Stimulated activated CD8-positive, alpha-beta memory T cell treated with anti-CD3 and anti-CD28 coated beads, Interleukin-12 subunit alpha, Interleukin-12 subunit beta, amount 100 ng/mL, for 24 hours (primary cell): ENCODE measurements around the gene DTX1.
"Not testable (repeated sequence)": the region's sequence is repeated elsewhere in the genome, so short reads cannot be mapped to it uniquely, and the experiment has no call there.

Experiments used
- DNase-seq: peaks from one replicate; pipeline ENCODE4 v3.0.0-alpha.2; 2020; ENCODE audit errors: extremely low read depth

DTX1 gene

GRCh38 chr12:113114447-113115178 lies 58.1 kb downstream of the DTX1 start:
- DNase-seq = no peak

DNA sequence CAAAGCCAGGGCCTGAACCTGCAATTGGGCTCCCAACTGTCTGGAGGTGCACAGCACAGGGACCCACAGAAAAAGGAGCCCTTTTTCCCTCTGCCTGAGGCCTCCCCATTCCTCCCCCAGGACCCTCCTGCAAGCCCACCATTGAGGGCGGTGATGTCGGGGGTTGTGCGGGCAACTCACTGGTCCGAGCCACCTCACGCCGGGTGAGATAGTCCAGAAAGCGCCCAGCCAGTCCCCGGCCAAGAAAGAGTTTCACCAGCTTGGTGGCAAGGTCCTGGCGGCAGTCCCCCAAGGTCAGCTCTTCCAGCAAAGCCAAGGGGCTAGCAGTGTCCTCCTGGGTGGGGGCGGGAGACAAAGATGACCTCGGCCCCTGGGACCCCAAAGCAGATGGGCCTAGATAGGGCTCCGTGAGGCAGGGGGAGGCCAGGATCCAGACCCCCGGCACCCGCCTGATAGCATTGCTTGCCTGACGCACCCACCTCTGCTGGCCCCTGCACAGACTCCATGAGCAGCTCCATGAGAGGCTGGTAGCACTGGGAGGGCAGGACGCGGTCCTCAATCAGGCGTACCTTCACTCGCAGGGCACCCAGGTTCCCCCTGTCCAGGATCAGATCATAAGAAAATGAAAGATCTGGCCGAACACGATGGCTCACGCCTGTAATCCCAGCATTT lies 59.1 kb downstream of the DTX1 start:
- no peak for DNase-seq

DNA sequence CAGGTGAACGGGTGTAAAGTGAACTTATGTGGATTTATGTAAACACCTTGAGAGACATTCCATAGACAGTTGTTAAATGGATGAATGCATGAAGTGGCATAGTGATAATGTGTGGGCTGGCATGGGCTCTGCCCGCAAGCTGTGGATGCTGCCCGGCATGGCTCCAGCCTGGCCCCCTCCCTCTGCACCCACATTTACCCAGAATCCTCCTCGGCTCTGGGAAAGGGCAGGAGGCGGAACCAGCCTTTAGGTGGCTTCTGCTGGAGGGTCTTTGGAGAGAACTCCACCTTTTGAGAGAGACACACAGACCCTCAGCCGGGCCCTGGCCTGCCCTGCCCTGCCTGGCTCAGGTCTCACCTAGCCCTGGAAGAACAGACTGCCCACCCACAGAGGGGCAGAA lies 60.3 kb downstream of the DTX1 start:
- DNase-seq = no peak

- DNase-seq = not testable (repeated sequence)
Observed at GRCh38 chr12:113117684-113118083, 61.2 kb downstream of the DTX1 start.

- no peak for DNase-seq
Observed at GRCh38 chr12:113118142-113118541, 61.6 kb downstream of the DTX1 start.

DNA sequence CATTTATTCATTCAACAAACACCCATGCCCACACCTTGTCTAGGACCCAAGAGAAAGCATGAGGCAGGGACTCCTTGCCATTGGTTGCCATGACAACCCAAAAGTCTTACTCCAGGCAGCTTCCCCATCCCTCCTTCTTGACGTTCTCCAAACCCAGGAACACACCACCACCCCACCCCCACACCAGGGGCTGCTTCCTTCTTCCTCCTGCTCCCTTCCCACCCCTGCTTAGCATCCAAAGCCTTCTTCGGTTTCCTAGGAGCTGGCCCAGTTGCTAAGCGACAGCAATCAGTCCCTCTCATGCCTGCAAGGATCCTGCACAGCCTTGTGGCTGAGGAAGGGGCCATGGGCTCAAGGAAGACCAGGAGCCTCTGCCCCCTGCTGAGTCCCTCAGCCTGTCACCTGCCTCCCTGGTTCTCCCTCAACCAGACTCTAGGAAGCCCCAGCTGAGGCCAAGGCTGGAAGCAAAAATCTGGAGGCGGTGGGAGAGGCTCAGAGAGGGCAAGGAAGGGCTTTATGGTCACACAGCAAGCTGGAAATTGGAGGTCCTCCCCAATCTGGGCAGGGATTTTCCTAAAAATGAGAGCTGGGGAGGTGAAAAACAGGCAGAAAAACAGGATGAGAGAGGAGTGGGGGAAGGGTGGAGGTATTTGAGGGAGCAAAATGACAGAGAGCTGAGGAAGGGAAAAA lies 63.6 kb downstream of the DTX1 start:
- DNase-seq = no peak

- no peak for DNase-seq
Observed at GRCh38 chr12:113120670-113121370, 64.3 kb downstream of the DTX1 start.

DNA sequence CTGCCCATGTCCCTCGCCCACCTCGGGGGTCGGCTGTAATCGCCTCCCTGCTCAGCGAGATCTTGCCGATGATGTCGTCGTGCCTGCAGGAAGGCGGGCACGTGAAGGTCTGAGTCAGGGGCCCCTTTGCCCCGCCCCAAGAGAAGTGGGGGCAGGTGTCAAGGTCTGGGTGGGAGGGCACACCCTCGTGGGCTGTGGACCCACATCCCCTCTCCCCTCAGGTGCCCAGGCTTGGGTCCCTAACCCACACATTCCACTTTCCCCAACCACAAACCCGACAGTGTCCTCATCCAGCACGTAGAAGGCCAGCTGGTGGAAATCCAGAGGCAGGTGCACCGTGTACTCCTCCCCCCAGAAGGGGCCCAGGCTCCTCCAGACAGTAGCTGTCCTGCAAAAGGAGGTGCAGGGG lies 71.3 kb downstream of the DTX1 start:
- DNase-seq = no peak

DNA sequence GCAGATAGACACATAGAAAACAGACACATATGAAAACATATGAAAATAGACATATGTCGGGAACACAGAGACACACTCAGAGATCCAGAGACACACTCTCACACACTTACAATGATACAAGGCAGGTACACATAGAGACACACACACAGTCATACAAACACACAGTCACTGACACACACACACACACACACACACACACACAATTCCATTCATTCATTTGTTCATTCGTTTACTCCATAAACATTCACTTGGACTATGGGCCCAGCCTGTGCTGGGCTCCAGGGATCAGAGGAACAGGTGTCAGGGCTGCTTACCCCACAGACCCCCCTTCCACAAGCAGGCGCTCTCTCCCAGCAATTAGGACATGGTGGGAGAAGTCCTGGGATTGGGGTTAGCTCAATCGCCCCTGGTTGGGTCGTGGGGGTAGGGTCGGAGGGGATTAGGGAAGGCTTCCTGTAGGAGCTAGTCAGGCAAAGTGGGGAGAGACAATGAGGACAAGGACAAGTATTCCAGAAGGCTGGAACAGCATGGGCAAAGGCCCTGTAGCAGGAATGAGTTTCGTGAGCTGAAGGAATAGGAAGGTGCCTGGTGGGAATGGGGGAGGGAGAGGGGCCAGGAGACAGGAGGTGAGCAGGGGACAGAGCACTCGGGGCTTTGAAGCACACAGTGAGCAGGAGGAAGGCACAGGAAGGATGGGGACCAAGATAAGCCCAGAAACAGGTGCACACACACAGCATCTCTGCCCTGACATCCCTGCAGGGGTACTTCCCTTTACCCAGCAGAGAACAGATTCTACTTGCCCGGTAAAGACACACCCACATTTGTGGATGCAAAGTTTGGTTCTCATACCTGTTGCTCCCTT lies 72.5 kb downstream of the DTX1 start:
- no peak for DNase-seq

GRCh38 chr12:113129664-113130456 lies 73.3 kb downstream of the DTX1 start:
- DNase-seq = no peak

- DNase-seq = no peak
Observed at GRCh38 chr12:113130457-113131135, 74.1 kb downstream of the DTX1 start.

- DNase-seq = no peak
Observed at GRCh38 chr12:113131556-113131955, 75.0 kb downstream of the DTX1 start.

DNA sequence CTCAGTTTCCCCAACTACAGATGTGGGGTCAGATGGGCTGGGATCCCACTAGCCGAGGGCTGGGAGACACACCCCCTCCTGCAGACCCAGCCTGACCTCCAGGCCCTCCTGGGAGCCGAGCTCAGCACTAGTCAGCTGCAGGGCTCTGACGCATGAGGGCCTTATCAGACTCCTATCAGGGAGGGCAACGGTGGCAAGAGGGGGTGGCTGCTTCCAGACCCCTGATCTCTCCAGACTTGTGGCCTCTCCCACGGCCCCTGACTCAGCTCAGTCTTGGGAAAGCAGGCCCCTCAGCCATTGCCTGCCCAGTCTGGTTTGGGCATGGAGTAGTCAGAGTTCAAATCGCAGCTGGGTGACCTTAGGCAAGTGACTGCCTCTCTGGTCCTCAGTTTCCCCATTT lies 76.5 kb downstream of the DTX1 start:
- no peak for DNase-seq

GRCh38 chr12:113133666-113134065 lies 77.1 kb downstream of the DTX1 start:
- no peak for DNase-seq

- no peak for DNase-seq
Observed at GRCh38 chr12:113134071-113134470, 77.5 kb downstream of the DTX1 start.

DNA sequence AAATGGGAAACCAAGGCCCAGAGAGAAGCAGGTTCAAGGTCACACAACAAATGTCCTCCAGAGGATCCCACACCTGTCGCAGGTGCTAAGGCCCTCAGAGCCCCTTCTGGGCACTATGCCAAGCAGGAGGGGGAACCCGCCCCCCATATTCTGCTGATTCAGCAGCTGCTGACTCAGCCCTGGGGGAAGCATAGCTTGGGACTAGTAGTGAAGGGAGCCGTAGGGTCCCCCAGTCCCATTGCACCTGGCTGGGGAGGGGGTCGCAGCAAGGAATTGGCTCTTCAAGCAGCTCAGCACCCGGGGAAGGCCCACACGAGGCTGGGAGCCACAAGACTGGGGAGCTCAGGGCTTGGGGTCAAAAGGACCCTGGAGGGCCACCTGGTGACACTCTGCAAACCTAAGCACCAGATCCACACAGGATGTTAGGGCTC lies 78.0 kb downstream of the DTX1 start:
- no peak for DNase-seq

DNA sequence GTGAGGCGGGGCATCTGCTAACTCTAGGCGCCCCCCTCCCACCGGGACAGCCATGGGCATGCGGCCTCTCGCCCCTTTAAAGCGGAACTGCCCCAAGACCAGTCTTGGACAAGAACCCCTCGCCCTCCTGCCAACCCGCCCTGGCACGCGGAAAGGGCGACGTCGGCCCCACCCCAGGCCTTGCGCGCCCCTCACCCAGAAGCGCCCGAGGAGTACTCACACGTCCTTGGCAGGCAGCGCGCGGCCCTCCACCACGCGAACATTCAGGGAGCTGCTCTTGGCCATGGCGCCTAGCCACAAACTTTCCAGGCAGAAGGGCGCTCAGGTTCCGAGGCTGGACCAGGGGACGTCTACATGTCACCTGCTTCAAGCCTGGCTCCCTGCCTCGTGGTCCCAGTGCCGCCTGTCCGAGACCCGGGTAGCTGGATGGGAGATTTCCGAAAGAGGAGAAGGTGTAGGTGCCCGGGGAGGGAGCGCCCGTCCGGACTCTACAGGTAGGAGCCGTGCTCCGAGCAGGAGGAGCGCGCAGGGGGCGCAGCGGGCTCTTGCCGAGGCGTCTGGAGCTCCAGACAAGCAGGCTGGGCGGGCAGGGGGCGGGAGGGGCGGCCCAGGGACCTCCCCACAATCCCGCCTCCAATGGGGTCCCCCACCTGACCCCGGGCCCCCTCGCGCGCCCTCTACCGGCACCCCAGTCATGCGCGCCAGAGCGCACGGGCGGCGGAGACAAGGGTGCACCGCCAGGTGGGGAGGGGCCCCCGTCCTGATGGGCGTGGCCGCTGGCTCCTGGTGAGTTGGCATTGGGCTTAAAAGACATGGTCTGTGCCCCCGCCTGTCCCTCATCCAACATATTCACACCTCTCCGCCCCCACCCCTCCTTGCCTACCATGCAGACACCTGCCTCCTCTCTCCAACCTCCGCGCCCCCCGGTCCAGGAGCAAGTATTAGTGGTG lies 78.9 kb downstream of the DTX1 start, which contains the start of gene RASAL1:
RASAL1 (minus strand) TSS at position 584 of the 950 bp plus-strand sequence; CDS start at position 285, 299 bp downstream.
- peak; percentile 53 for DNase-seq

GRCh38 chr12:113136128-113136989 lies 79.8 kb downstream of the DTX1 start:
- DNase-seq = no peak
